ENCODE results near the gene TMEM178A.
A peak's percentile ranks its signal among the peaks of the same experiment; 100 is the strongest.

The TMEM178A gene

GRCh38 chr2:39728941-39729351 is 63.2 kb downstream of the TMEM178A start:
- WGBS, result 70% methylated on average over 5 of the region's 5 CpGs
- peaks cover 10% of the 10 kb centered on the region; the same call in 1 of the 2 replicates for H3K36me3 ChIP-seq (ENCODE audit: insufficient read depth, low read length)
- no peak overlapping the region for H3K4me3 ChIP-seq (ENCODE audit: low read length)

GRCh38 chr2:39730276-39730675 is 64.6 kb downstream of the TMEM178A start:
- Histone ChIP-seq H3K4me1 (ENCODE audit: insufficient read depth, low read length) (peaks cover 4% of the 10 kb centered on the region; the same call in 1 of the 2 replicates), H3K27me3 (ENCODE audit: insufficient read depth, low read length) (no peaks in the 10 kb centered on the region), H3K9ac (ENCODE audit: low read depth, low read length) (no peak overlapping the region), H3K4me3 (ENCODE audit: low read length) (no peak overlapping the region), H3K36me3 (ENCODE audit: insufficient read depth, low read length) (peaks cover 24% of the 10 kb centered on the region), H3K27ac (ENCODE audit: low read depth, low read length) (no peak overlapping the region), H3K9me3 (ENCODE audit: insufficient read depth, low read depth, low read length) (no peaks in the 10 kb centered on the region)
- WGBS, result 88% methylated on average over 5 of the region's 5 CpGs

More at GRCh38 chr2:39728941-39729351, 63.2 kb downstream of the TMEM178A start:
- no peaks in the 10 kb centered on the region for H3K27me3 ChIP-seq (ENCODE audit: insufficient read depth, low read length)
- no peaks in the 10 kb centered on the region for H3K9me3 ChIP-seq (ENCODE audit: insufficient read depth, low read depth, low read length)
- H3K4me1 ChIP-seq (ENCODE audit: insufficient read depth, low read length), result peaks cover 6% of the 10 kb centered on the region; the same call in 1 of the 2 replicates
- H3K9ac ChIP-seq (ENCODE audit: low read depth, low read length), result no peak overlapping the region
- no peak overlapping the region for H3K27ac ChIP-seq (ENCODE audit: low read depth, low read length)

- H3K4me1 ChIP-seq (ENCODE audit: insufficient read depth, low read length), result peaks cover 4% of the 10 kb centered on the region; the same call in 1 of the 2 replicates
- no peak overlapping the region for H3K9ac ChIP-seq (ENCODE audit: low read depth, low read length)
- H3K36me3 ChIP-seq (ENCODE audit: insufficient read depth, low read length), result peaks cover 29% of the 10 kb centered on the region
- no peaks in the 10 kb centered on the region for H3K27me3 ChIP-seq (ENCODE audit: insufficient read depth, low read length)
- 83% methylated on average over 2 of the region's 2 CpGs for WGBS
- H3K27ac ChIP-seq (ENCODE audit: low read depth, low read length), result no peak overlapping the region
- H3K9me3 ChIP-seq (ENCODE audit: insufficient read depth, low read depth, low read length), result no peaks in the 10 kb centered on the region
- no peak overlapping the region for H3K4me3 ChIP-seq (ENCODE audit: low read length)
Observed at GRCh38 chr2:39730685-39731302, 65.1 kb downstream of the TMEM178A start.

GRCh38 chr2:39731546-39731945 is 65.8 kb downstream of the TMEM178A start:
- Histone ChIP-seq H3K9me3 (ENCODE audit: insufficient read depth, low read depth, low read length) (no peaks in the 10 kb centered on the region), H3K27me3 (ENCODE audit: insufficient read depth, low read length) (no peaks in the 10 kb centered on the region), H3K4me1 (ENCODE audit: insufficient read depth, low read length) (peaks cover 4% of the 10 kb centered on the region), H3K27ac (ENCODE audit: low read depth, low read length) (no peak overlapping the region), H3K9ac (ENCODE audit: low read depth, low read length) (no peak overlapping the region), H3K4me3 (ENCODE audit: low read length) (no peak overlapping the region), H3K36me3 (ENCODE audit: insufficient read depth, low read length) (peaks cover 36% of the 10 kb centered on the region)
- WGBS, result 87% methylated on average over 3 of the region's 3 CpGs

GRCh38 chr2:39732482-39732881 is 66.8 kb downstream of the TMEM178A start:
- Histone ChIP-seq H3K9ac (ENCODE audit: low read depth, low read length) (no peak overlapping the region), H3K4me1 (ENCODE audit: insufficient read depth, low read length) (peaks cover 12% of the 10 kb centered on the region), H3K9me3 (ENCODE audit: insufficient read depth, low read depth, low read length) (no peaks in the 10 kb centered on the region), H3K27me3 (ENCODE audit: insufficient read depth, low read length) (no peaks in the 10 kb centered on the region), H3K36me3 (ENCODE audit: insufficient read depth, low read length) (peaks cover 40% of the 10 kb centered on the region), H3K4me3 (ENCODE audit: low read length) (no peak overlapping the region), H3K27ac (ENCODE audit: low read depth, low read length) (no peak overlapping the region)
- WGBS, result 98% methylated on average over 1 of the region's 1 CpG

- H3K4me3 ChIP-seq (ENCODE audit: low read length), result no peak overlapping the region
- peaks cover 40% of the 10 kb centered on the region for H3K36me3 ChIP-seq (ENCODE audit: insufficient read depth, low read length)
- H3K27ac ChIP-seq (ENCODE audit: low read depth, low read length), result no peak overlapping the region
- 97% methylated on average over 10 of the region's 10 CpGs for WGBS
- no peak overlapping the region for H3K9ac ChIP-seq (ENCODE audit: low read depth, low read length)
- H3K27me3 ChIP-seq (ENCODE audit: insufficient read depth, low read length), result no peaks in the 10 kb centered on the region
- H3K9me3 ChIP-seq (ENCODE audit: insufficient read depth, low read depth, low read length), result no peaks in the 10 kb centered on the region
- H3K4me1 ChIP-seq (ENCODE audit: insufficient read depth, low read length), result peaks cover 18% of the 10 kb centered on the region
Observed at GRCh38 chr2:39733070-39733674, 67.5 kb downstream of the TMEM178A start.

GRCh38 chr2:39734445-39734844 is 68.7 kb downstream of the TMEM178A start:
- no peak overlapping the region for H3K9ac ChIP-seq (ENCODE audit: low read depth, low read length)
- H3K27me3 ChIP-seq (ENCODE audit: insufficient read depth, low read length), result no peaks in the 10 kb centered on the region
- no peak overlapping the region for H3K27ac ChIP-seq (ENCODE audit: low read depth, low read length)
- H3K4me1 ChIP-seq (ENCODE audit: insufficient read depth, low read length), result peaks cover 18% of the 10 kb centered on the region
- H3K36me3 ChIP-seq (ENCODE audit: insufficient read depth, low read length), result peaks cover 50% of the 10 kb centered on the region
- no peak overlapping the region for H3K4me3 ChIP-seq (ENCODE audit: low read length)
- H3K9me3 ChIP-seq (ENCODE audit: insufficient read depth, low read depth, low read length), result no peaks in the 10 kb centered on the region

- 97% methylated on average over 3 of the region's 3 CpGs for WGBS
- Histone ChIP-seq H3K4me1 (ENCODE audit: insufficient read depth, low read length) (peaks cover 18% of the 10 kb centered on the region), H3K9ac (ENCODE audit: low read depth, low read length) (no peak overlapping the region), H3K36me3 (ENCODE audit: insufficient read depth, low read length) (peaks cover 61% of the 10 kb centered on the region), H3K27me3 (ENCODE audit: insufficient read depth, low read length) (no peaks in the 10 kb centered on the region), H3K9me3 (ENCODE audit: insufficient read depth, low read depth, low read length) (no peaks in the 10 kb centered on the region), H3K27ac (ENCODE audit: low read depth, low read length) (no peak overlapping the region), H3K4me3 (ENCODE audit: low read length) (no peak overlapping the region)
Observed at GRCh38 chr2:39735648-39736047, 69.9 kb downstream of the TMEM178A start.

- Histone ChIP-seq H3K9me3 (ENCODE audit: insufficient read depth, low read depth, low read length) (no peaks in the 10 kb centered on the region), H3K4me1 (ENCODE audit: insufficient read depth, low read length) (peaks cover 18% of the 10 kb centered on the region), H3K9ac (ENCODE audit: low read depth, low read length) (no peak overlapping the region), H3K27me3 (ENCODE audit: insufficient read depth, low read length) (no peaks in the 10 kb centered on the region), H3K27ac (ENCODE audit: low read depth, low read length) (no peak overlapping the region), H3K4me3 (ENCODE audit: low read length) (no peak overlapping the region), H3K36me3 (ENCODE audit: insufficient read depth, low read length) (peaks cover 71% of the 10 kb centered on the region)
- WGBS, result 95% methylated on average over 6 of the region's 6 CpGs
Observed at GRCh38 chr2:39736640-39737039, 70.9 kb downstream of the TMEM178A start.

GRCh38 chr2:39737661-39738060 is 71.9 kb downstream of the TMEM178A start:
- peaks cover 76% of the 10 kb centered on the region for H3K36me3 ChIP-seq (ENCODE audit: insufficient read depth, low read length)
- H3K9ac ChIP-seq (ENCODE audit: low read depth, low read length), result no peak overlapping the region
- H3K27ac ChIP-seq (ENCODE audit: low read depth, low read length), result peak overlapping the region; percentile 11; the same call in 1 of the 2 replicates
- H3K9me3 ChIP-seq (ENCODE audit: insufficient read depth, low read depth, low read length), result no peaks in the 10 kb centered on the region
- 34% methylated on average over 8 of the region's 8 CpGs for WGBS
- H3K4me1 ChIP-seq (ENCODE audit: insufficient read depth, low read length), result peaks cover 18% of the 10 kb centered on the region
- no peak overlapping the region for H3K4me3 ChIP-seq (ENCODE audit: low read length)
- no peaks in the 10 kb centered on the region for H3K27me3 ChIP-seq (ENCODE audit: insufficient read depth, low read length)

- no peaks in the 10 kb centered on the region for H3K9me3 ChIP-seq (ENCODE audit: insufficient read depth, low read depth, low read length)
- no peak overlapping the region for H3K27ac ChIP-seq (ENCODE audit: low read depth, low read length)
- no peaks in the 10 kb centered on the region for H3K27me3 ChIP-seq (ENCODE audit: insufficient read depth, low read length)
- H3K9ac ChIP-seq (ENCODE audit: low read depth, low read length), result no peak overlapping the region
- peaks cover 83% of the 10 kb centered on the region for H3K36me3 ChIP-seq (ENCODE audit: insufficient read depth, low read length)
- H3K4me3 ChIP-seq (ENCODE audit: low read length), result no peak overlapping the region
- WGBS, result 88% methylated on average over 2 of the region's 2 CpGs
- peaks cover 22% of the 10 kb centered on the region for H3K4me1 ChIP-seq (ENCODE audit: insufficient read depth, low read length)
Observed at GRCh38 chr2:39738936-39739335, 73.2 kb downstream of the TMEM178A start.
